IMR-90 (cell line): Measurements from ENCODE around the gene ZSCAN5B. TPM values are rescaled to one million over a fixed set of nuclear protein-coding genes. Genes with fewer than 3 reads are reported as not detected.
A peak's percentile ranks its signal among the peaks of the same experiment; 100 is the strongest.

Source experiments
- ATAC-seq: fragments of 200-7000 bp; cut with Tn5 transposase; 2 replicates; pipeline ENCODE4 v1.9.1; 2020; ENCODE audit warnings: low read depth, mild to moderate bottlenecking, moderate library complexity
- BruUV-seq: library from RNA; stranded (reverse); fragments of 400-500 nt; replicated peaks from 2 replicates; lab custom pipeline; 2021; lab: Mats Ljungman, UMichigan
- CTCF ChIA-PET: fragments of 300-600 bp; formaldehyde crosslinking; extraction: SDS; loops from one replicate; lab custom pipeline; 2021; ENCODE audit warnings: antibody characterized with exemption; lab: Yijun Ruan, JAX
- POLR2A ChIA-PET: fragments of 300-600 bp; sonication (Branson Sonifier 250); formaldehyde crosslinking; loops from one replicate; lab custom pipeline; 2022; ENCODE audit warnings: antibody characterized with exemption; ENCODE audit not compliant: unreplicated experiment; lab: Charles Lee
- DNase-seq: peaks from one replicate; pipeline ENCODE4 v3.0.0; 2013
- H2AFZ ChIP-seq: replicated peaks from 2 replicates; pipeline ENCODE3; 2013; ENCODE audit warnings: low read length, mild to moderate bottlenecking; ENCODE audit not compliant: poor library complexity
- H2AK5ac ChIP-seq: 2 replicates; pipeline ENCODE4 v1.6.1; 2013; ENCODE audit warnings: low read depth, low read length, inconsistent platforms
- H2AK9ac ChIP-seq: replicated peaks from 2 replicates; pipeline ENCODE3; 2013; ENCODE audit warnings: mild to moderate bottlenecking, low read depth, low read length, moderate library complexity; ENCODE audit not compliant: poor library complexity
- H2BK120ac ChIP-seq: 2 replicates; pipeline ENCODE4 v1.6.1; 2013; ENCODE audit warnings: low read depth, low read length, inconsistent platforms
- H2BK15ac ChIP-seq: 3 replicates; pipeline ENCODE4 v1.6.1; 2013; ENCODE audit warnings: low read depth, low read length, inconsistent platforms
- H2BK20ac ChIP-seq: 2 replicates; pipeline ENCODE4 v1.6.1; 2013; ENCODE audit warnings: low read depth, mild to moderate bottlenecking, inconsistent platforms, low read length, moderate library complexity
- H2BK5ac ChIP-seq: 2 replicates; pipeline ENCODE4 v1.6.1; 2013; ENCODE audit warnings: mild to moderate bottlenecking, low read depth, low read length, inconsistent platforms; ENCODE audit not compliant: poor library complexity, severe bottlenecking
- H3K14ac ChIP-seq: replicated peaks from 2 replicates; pipeline ENCODE4 v1.6.1; 2013; ENCODE audit warnings: low read depth, low read length, inconsistent platforms
- H3K18ac ChIP-seq: 2 replicates; pipeline ENCODE4 v1.6.1; 2013; ENCODE audit warnings: low read depth, low read length, control low read depth
- H3K23ac ChIP-seq: 2 replicates; pipeline ENCODE4 v1.6.1; 2013; ENCODE audit warnings: low read depth, low read length, inconsistent platforms
- H3K27ac ChIP-seq: 2 replicates; pipeline ENCODE4 v1.5.1; 2013; ENCODE audit warnings: mild to moderate bottlenecking, control low read depth, low read length; ENCODE audit not compliant: insufficient read depth
- H3K27me3 ChIP-seq: 2 replicates; pipeline ENCODE4 v1.6.1; 2013; ENCODE audit warnings: low read length; ENCODE audit not compliant: control insufficient read depth, insufficient read depth
- H3K36me3 ChIP-seq: 2 replicates; pipeline ENCODE4 v1.6.1; 2013; ENCODE audit warnings: low read length, mixed read lengths; ENCODE audit not compliant: control insufficient read depth, insufficient read depth
- H3K4ac ChIP-seq: 2 replicates; pipeline ENCODE4 v1.6.1; 2013; ENCODE audit warnings: low read depth, low read length, inconsistent platforms
- H3K4me1 ChIP-seq: 2 replicates; pipeline ENCODE4 v1.6.1; 2013; ENCODE audit warnings: low read length, mixed read lengths; ENCODE audit not compliant: control insufficient read depth, insufficient read depth
- H3K4me2 ChIP-seq: 2 replicates; pipeline ENCODE4 v1.6.1; 2013; ENCODE audit warnings: low read depth, mild to moderate bottlenecking, control low read depth, low read length, moderate library complexity
- H3K4me3 ChIP-seq: 2 replicates; pipeline ENCODE4 v1.5.1; 2013; ENCODE audit warnings: low read depth, mild to moderate bottlenecking, control low read depth, low read length, moderate library complexity; ENCODE audit not compliant: insufficient read depth
- H3K56ac ChIP-seq: 2 replicates; pipeline ENCODE4 v1.6.1; 2013; ENCODE audit warnings: low read length, inconsistent platforms; ENCODE audit not compliant: insufficient read depth; ENCODE audit errors: extremely low read depth
- H3K79me1 ChIP-seq, 2 experiments: 2 replicates each; pipeline ENCODE4 v1.6.1; 2013; ENCODE audit warnings: low read length in 2 of 2, inconsistent platforms in 1 of 2, low read depth in 1 of 2
- H3K9ac ChIP-seq: 2 replicates; pipeline ENCODE4 v1.6.1; 2013; ENCODE audit warnings: low read depth, low read length, control low read depth
- H3K9me1 ChIP-seq: 2 replicates; pipeline ENCODE4 v1.6.1; 2013; ENCODE audit warnings: low read length, inconsistent platforms; ENCODE audit not compliant: insufficient read depth
- H3K9me3 ChIP-seq: 2 replicates; pipeline ENCODE4 v1.6.1; 2013; ENCODE audit warnings: low read length; ENCODE audit not compliant: control insufficient read depth, insufficient read depth
- H4K20me1 ChIP-seq: 2 replicates; pipeline ENCODE4 v1.6.1; 2013; ENCODE audit warnings: low read length, inconsistent platforms; ENCODE audit not compliant: insufficient read depth
- H4K5ac ChIP-seq: 2 replicates; pipeline ENCODE4 v1.6.1; 2013; ENCODE audit warnings: mild to moderate bottlenecking, low read depth, low read length, control low read depth
- H4K8ac ChIP-seq, 2 experiments: 2 replicates each; pipeline ENCODE4 v1.6.1; 2013; ENCODE audit warnings: low read depth in 2 of 2, low read length in 2 of 2, control low read depth in 1 of 2, inconsistent platforms in 1 of 2
- H4K91ac ChIP-seq: 2 replicates; pipeline ENCODE4 v1.6.1; 2013; ENCODE audit warnings: low read depth, low read length, inconsistent platforms; ENCODE audit not compliant: insufficient read depth
- CEBPB ChIP-seq: IDR thresholded peaks from 2 replicates; pipeline ENCODE4 v1.6.1; 2012; ENCODE audit warnings: low read depth, low read length, improper control_type of control experiment
- CHD1 ChIP-seq: IDR thresholded peaks from 2 replicates; pipeline ENCODE4 v1.6.1; 2012; ENCODE audit warnings: low read depth, low read length, improper control_type of control experiment
- ELK1 ChIP-seq: fragments of 150-350 bp; IDR thresholded peaks from 2 replicates; pipeline ENCODE4 v1.6.1; 2016; ENCODE audit warnings: low read depth, mild to moderate bottlenecking, low read length, moderate library complexity, borderline replicate concordance
- MXI1 ChIP-seq: IDR thresholded peaks from 2 replicates; pipeline ENCODE4 v1.6.1; 2012; ENCODE audit warnings: low read depth, mild to moderate bottlenecking, low read length, moderate library complexity, borderline replicate concordance
- RFX5 ChIP-seq: IDR thresholded peaks from 2 replicates; pipeline ENCODE4 v1.8.0; 2012; ENCODE audit warnings: low read depth, mild to moderate bottlenecking, low read length, moderate library complexity
- WGBS, 2 experiments: methylation state at CpG; one replicate each; pipeline versions ENCODE4 v1.1.5 to v1.1.7; 2013; ENCODE audit warnings: missing lambda C conversion rate in 2 of 2; ENCODE audit not compliant: insufficient read length in 1 of 2; ENCODE audit errors: extremely low coverage in 2 of 2; 5-methylcytosine and 5-hydroxymethylcytosine counted together
- dilution Hi-C: fragments of 300-500 bp; cut with HindIII; formaldehyde crosslinking; loops from one replicate; pipeline ENCODE4 v1.14.3; 2018; ENCODE audit warnings: low sequenced_read_pairs; ENCODE audit not compliant: unreplicated experiment
- in situ Hi-C: fragments of 300-500 bp; cut with MboI; formaldehyde crosslinking; loops from 3 replicates; pipeline ENCODE4 v1.14.3; 2019; ENCODE audit warnings: low sequenced_read_pairs, inconsistent platforms, mixed read lengths
- intact Hi-C: fragments of 100-400 bp; cut with micrococcal nuclease; formaldehyde crosslinking; loops from 2 replicates; pipeline ENCODE4 v1.10.0; 2022
- polyA plus RNA-seq, 3 experiments: library from polyadenylated mRNA; depleted of rRNA; stranded (reverse); fragments of >200 nt; gene quantifications; 2 replicates each; pipeline ENCODE4 v1.2.3, GENCODE V29; 2012; ENCODE audit warnings: low replicate concordance in 1 of 3
- total RNA-seq: library from RNA; depleted of rRNA; stranded (reverse); fragments of >200 nt; gene quantifications from 2 replicates; pipeline ENCODE4 v1.2.3, GENCODE V29; 2012

ZSCAN5B gene
- total and polyA plus RNA-seq, 2 of the 4 experiments (the other 2 are of a cell fraction) = not detected

GRCh38 chr19:56245121-56245740, 47.6 kb upstream of the ZSCAN5B start:
- no peak for TF ChIP-seq ELK1
- no peak for TF ChIP-seq MXI1
- TF ChIP-seq RFX5 = no peak
- no peak for TF ChIP-seq CEBPB
- TF ChIP-seq CHD1 = no peak
- Histone ChIP-seq H2AFZ (no peak overlapping the region), H3K4me2 (no peak overlapping the region), H4K5ac (no peak overlapping the region), H2BK20ac (no peak overlapping the region), H3K36me3 (no peaks in the 10 kb centered on the region), H3K4ac (no peak overlapping the region), H3K18ac (no peak overlapping the region), H4K8ac (no peak overlapping the region), H3K79me1 (no peaks in the 10 kb centered on the region), H2BK120ac (no peak overlapping the region), H2AK9ac (no peak overlapping the region), H3K27me3 (no peaks in the 10 kb centered on the region), H3K56ac (no peak overlapping the region), H2BK15ac (no peak overlapping the region), H3K4me3 (no peak overlapping the region), H3K23ac (no peak overlapping the region), H3K4me1 (no peaks in the 10 kb centered on the region), H4K20me1 (no peaks in the 10 kb centered on the region), H2BK5ac (no peak overlapping the region), H3K9ac (no peak overlapping the region), H3K27ac (no peak overlapping the region), H4K91ac (no peak overlapping the region), H3K9me3 (peaks cover 11% of the 10 kb centered on the region), H2AK5ac (no peak overlapping the region), H3K9me1 (no peaks in the 10 kb centered on the region), H3K14ac (no peak overlapping the region)
- peak; percentile 33 for DNase-seq
- ChIA-PET CTCF (no interaction called here), POLR2A (no interaction called here)
- dilution Hi-C loops (no loop called here), intact Hi-C loops (no loop called here), in situ Hi-C loops (no loop called here)
- peak; percentile 63 for ATAC-seq
- BruUV-seq = no TSS peak
- WGBS, 2 experiments = 74% methylated on average over 4 of the region's 7 CpGs; no CpG with 5 or more reads in 1 of the 2 experiments
